ENCODE results near the gene GADD45G.

DNA sequence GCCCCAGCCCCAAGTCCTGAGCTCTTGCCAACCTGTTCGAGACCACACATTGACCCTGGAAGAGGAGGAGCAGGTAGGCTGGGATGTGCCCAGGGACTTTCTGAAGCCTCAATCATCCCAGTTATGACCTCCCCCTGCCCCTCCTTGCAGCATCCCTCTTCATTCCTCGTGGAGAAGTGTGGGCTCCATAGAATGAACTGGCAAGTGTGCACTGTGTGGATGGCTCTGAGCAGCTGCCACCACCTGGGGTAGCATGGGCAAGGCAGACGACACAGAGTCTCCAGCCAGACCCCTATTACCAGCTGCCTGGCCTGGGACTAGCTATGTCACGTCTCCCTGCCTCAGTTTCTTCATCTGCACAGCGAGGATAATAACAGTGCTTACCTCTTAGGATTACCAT, 33.5 kb downstream of the GADD45G start:
- TF ChIP-seq, protein P1, sequence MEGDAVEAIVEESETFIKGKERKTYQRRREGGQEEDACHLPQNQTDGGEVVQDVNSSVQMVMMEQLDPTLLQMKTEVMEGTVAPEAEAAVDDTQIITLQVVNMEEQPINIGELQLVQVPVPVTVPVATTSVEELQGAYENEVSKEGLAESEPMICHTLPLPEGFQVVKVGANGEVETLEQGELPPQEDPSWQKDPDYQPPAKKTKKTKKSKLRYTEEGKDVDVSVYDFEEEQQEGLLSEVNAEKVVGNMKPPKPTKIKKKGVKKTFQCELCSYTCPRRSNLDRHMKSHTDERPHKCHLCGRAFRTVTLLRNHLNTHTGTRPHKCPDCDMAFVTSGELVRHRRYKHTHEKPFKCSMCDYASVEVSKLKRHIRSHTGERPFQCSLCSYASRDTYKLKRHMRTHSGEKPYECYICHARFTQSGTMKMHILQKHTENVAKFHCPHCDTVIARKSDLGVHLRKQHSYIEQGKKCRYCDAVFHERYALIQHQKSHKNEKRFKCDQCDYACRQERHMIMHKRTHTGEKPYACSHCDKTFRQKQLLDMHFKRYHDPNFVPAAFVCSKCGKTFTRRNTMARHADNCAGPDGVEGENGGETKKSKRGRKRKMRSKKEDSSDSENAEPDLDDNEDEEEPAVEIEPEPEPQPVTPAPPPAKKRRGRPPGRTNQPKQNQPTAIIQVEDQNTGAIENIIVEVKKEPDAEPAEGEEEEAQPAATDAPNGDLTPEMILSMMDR (IDR thresholded peaks at IDR 0.05) = no peak
- TF ChIP-seq TAF1 (IDR thresholded peaks at IDR 0.05; ENCODE audit: borderline replicate concordance, low read depth, low read length) = no peak
